Measurements from ENCODE around the gene HAUS6.
"Not testable (repeated sequence)": the region's sequence is repeated elsewhere in the genome, so short reads cannot be mapped to it uniquely, and the experiment has no call there.

Gene HAUS6

GRCh38 chr9:19114680-19115270 lies 12.1 kb upstream of the HAUS6 start:
- DNase-seq = no peak

GRCh38 chr9:19113964-19114679 lies 11.4 kb upstream of the HAUS6 start:
- no peak for DNase-seq

- not testable (repeated sequence) for DNase-seq
Measured at GRCh38 chr9:19113064-19113611, 10.4 kb upstream of the HAUS6 start.

- DNase-seq = no peak
Measured at GRCh38 chr9:19108038-19108437, 5.3 kb upstream of the HAUS6 start.

- DNase-seq = no peak
Measured at GRCh38 chr9:19104515-19105282, 2.0 kb upstream of the HAUS6 start.

GRCh38 chr9:19102181-19102630 lies 498 bp downstream of the HAUS6 start:
- peak; percentile 13 for DNase-seq

- DNase-seq = no peak
Measured at GRCh38 chr9:19101203-19101602, 1.5 kb downstream of the HAUS6 start.

- DNase-seq = not testable (repeated sequence)
Measured at GRCh38 chr9:19097431-19097830, 5.3 kb downstream of the HAUS6 start.

- no peak for DNase-seq
Measured at GRCh38 chr9:19087106-19088000, 15.4 kb downstream of the HAUS6 start.

GRCh38 chr9:19085295-19085694 lies 17.4 kb downstream of the HAUS6 start:
- peak; percentile 46 for DNase-seq

GRCh38 chr9:19074836-19075235 lies 27.9 kb downstream of the HAUS6 start:
- DNase-seq = no peak

GRCh38 chr9:19074229-19074628 lies 28.5 kb downstream of the HAUS6 start:
- DNase-seq = no peak

- DNase-seq = no peak
Measured at GRCh38 chr9:19057033-19057432, 45.7 kb downstream of the HAUS6 start.

GRCh38 chr9:19050637-19051591 lies 51.8 kb downstream of the HAUS6 start:
- no peak for DNase-seq

- no peak for DNase-seq
Measured at GRCh38 chr9:19049917-19050636, 52.6 kb downstream of the HAUS6 start.

- DNase-seq = peak; percentile 98
Measured at GRCh38 chr9:19048966-19049916, 53.5 kb downstream of the HAUS6 start, which contains the start of gene RRAGA. Gene RRAGA (plus strand): TSS chr9:19049427. CDS start chr9:19049660, 233 bp downstream.

- DNase-seq = no peak
Measured at GRCh38 chr9:19036611-19037010, 66.1 kb downstream of the HAUS6 start.

- no peak for DNase-seq
Measured at GRCh38 chr9:19033015-19033414, 69.7 kb downstream of the HAUS6 start, which contains the start of gene SAXO1. Gene SAXO1 (minus strand): TSS chr9:19033209. CDS start chr9:19032908, 301 bp downstream.

GRCh38 chr9:19032406-19032805 lies 70.3 kb downstream of the HAUS6 start:
- DNase-seq = no peak

All from NCI-H345 (cell line).